ENCODE measurements around the gene G6PD. TPM values are rescaled to one million over a fixed set of nuclear protein-coding genes. Genes with fewer than 3 reads are reported as not detected.
"Not testable (repeated sequence)": the region's sequence is repeated elsewhere in the genome, so short reads cannot be mapped to it uniquely, and the experiment has no call there.

The G6PD gene
- 16.9 and 35.1 TPM in 2 replicates for total RNA-seq

- DNase-seq (ENCODE audit: low read depth in 2 of 2), result peak; percentile 66 to 74
Observed at GRCh38 chrX:154546354-154547244, at the start of gene G6PD. G6PD (minus strand) TSS chrX:154546846; CDS start chrX:154546155, 691 bp downstream.

GRCh38 chrX:154595559-154596249 lies 49.1 kb upstream of the G6PD start:
- DNase-seq (ENCODE audit: low read depth in 2 of 2), result no peak

- no peak for DNase-seq (ENCODE audit: low read depth in 2 of 2)
Observed at GRCh38 chrX:154594491-154594890, 47.8 kb upstream of the G6PD start.

GRCh38 chrX:154593201-154593600 lies 46.6 kb upstream of the G6PD start:
- no peak for DNase-seq (ENCODE audit: low read depth in 2 of 2)

GRCh38 chrX:154592505-154592904 lies 45.9 kb upstream of the G6PD start:
- DNase-seq (ENCODE audit: low read depth in 2 of 2), result no peak

GRCh38 chrX:154590415-154590814 lies 43.8 kb upstream of the G6PD start:
- not testable (repeated sequence) for DNase-seq (ENCODE audit: low read depth in 2 of 2)

GRCh38 chrX:154584585-154585183 lies 38.0 kb upstream of the G6PD start, which contains the start of gene CTAG1A:
CTAG1A (plus strand) TSS chrX:154585133; CDS start chrX:154585207, 74 bp downstream.
- DNase-seq (ENCODE audit: low read depth in 2 of 2), result not testable (repeated sequence)

GRCh38 chrX:154582994-154583393 lies 36.3 kb upstream of the G6PD start:
- not testable (repeated sequence) for DNase-seq (ENCODE audit: low read depth in 2 of 2)

- not testable (repeated sequence) for DNase-seq (ENCODE audit: low read depth in 2 of 2)
Observed at GRCh38 chrX:154575076-154575475, 28.4 kb upstream of the G6PD start.

GRCh38 chrX:154573061-154573460 lies 26.4 kb upstream of the G6PD start:
- not testable (repeated sequence) for DNase-seq (ENCODE audit: low read depth in 2 of 2)

- DNase-seq (ENCODE audit: low read depth in 2 of 2), result not testable (repeated sequence)
Observed at GRCh38 chrX:154570361-154570760, 23.7 kb upstream of the G6PD start.

- DNase-seq (ENCODE audit: low read depth in 2 of 2), result not testable (repeated sequence)
Observed at GRCh38 chrX:154562295-154562694, 15.6 kb upstream of the G6PD start.

GRCh38 chrX:154560326-154560725 lies 13.7 kb upstream of the G6PD start:
- DNase-seq (ENCODE audit: low read depth in 2 of 2), result not testable (repeated sequence)

GRCh38 chrX:154558896-154559295 lies 12.2 kb upstream of the G6PD start:
- DNase-seq (ENCODE audit: low read depth in 2 of 2), result not testable (repeated sequence)

- not testable (repeated sequence) for DNase-seq (ENCODE audit: low read depth in 2 of 2)
Observed at GRCh38 chrX:154558060-154558690, 11.5 kb upstream of the G6PD start.

- DNase-seq (ENCODE audit: low read depth in 2 of 2), result not testable (repeated sequence)
Observed at GRCh38 chrX:154552112-154552806, 5.6 kb upstream of the G6PD start.

- DNase-seq (ENCODE audit: low read depth in 2 of 2), result no peak
Observed at GRCh38 chrX:154549766-154550165, 3.1 kb upstream of the G6PD start.

- DNase-seq (ENCODE audit: low read depth in 2 of 2), result peak in 1 of 2 donors; percentile 37
Observed at GRCh38 chrX:154548028-154548316, 1.3 kb upstream of the G6PD start.

GRCh38 chrX:154547245-154548027 lies 790 bp upstream of the G6PD start, which contains the start of gene IKBKG:
IKBKG (plus strand) TSS chrX:154547620; CDS start chrX:154552003, 4,383 bp downstream.
- peak; percentile 91 to 93 for DNase-seq (ENCODE audit: low read depth in 2 of 2)

GRCh38 chrX:154545673-154546274 lies 872 bp downstream of the G6PD start:
- no peak for DNase-seq (ENCODE audit: low read depth in 2 of 2)

All from lung microvascular endothelial cell (primary cell).